NK-92 (cell line): ENCODE results near the gene TNN.
"Not testable (repeated sequence)": the region's sequence is repeated elsewhere in the genome, so short reads cannot be mapped to it uniquely, and the experiment has no call there.

ENCODE experiments used
- DNase-seq: peaks from one replicate; lab custom pipeline; 2025; ENCODE audit not compliant: unreplicated experiment; lab: John Stamatoyannopoulos, UW

TNN gene

GRCh38 chr1:175102166-175102565 lies 34.5 kb downstream of the TNN start:
- DNase-seq, result not testable (repeated sequence)

- DNase-seq, result not testable (repeated sequence)
These were observed 38.9 kb downstream of the TNN start for GRCh38 chr1:175106536-175106935.

- DNase-seq, result not testable (repeated sequence)
These were observed 40.7 kb downstream of the TNN start for GRCh38 chr1:175108331-175108820.

- no peak for DNase-seq
These were observed 47.4 kb downstream of the TNN start for GRCh38 chr1:175114996-175115395.

GRCh38 chr1:175116210-175116798 lies 48.7 kb downstream of the TNN start:
- DNase-seq, result no peak

GRCh38 chr1:175116903-175117302 lies 49.3 kb downstream of the TNN start:
- no peak for DNase-seq

- no peak for DNase-seq
These were observed 51.0 kb downstream of the TNN start for GRCh38 chr1:175118375-175119367.

- DNase-seq, result no peak
These were observed 52.9 kb downstream of the TNN start for GRCh38 chr1:175120511-175120910.

- no peak for DNase-seq
These were observed 57.2 kb downstream of the TNN start for GRCh38 chr1:175124861-175125260.

GRCh38 chr1:175126347-175126746 lies 58.7 kb downstream of the TNN start:
- DNase-seq, result no peak

- no peak for DNase-seq
These were observed 59.9 kb downstream of the TNN start for GRCh38 chr1:175127565-175127964.

GRCh38 chr1:175128523-175128922 lies 60.9 kb downstream of the TNN start:
- DNase-seq, result no peak

GRCh38 chr1:175129182-175129581 lies 61.5 kb downstream of the TNN start:
- DNase-seq, result no peak

GRCh38 chr1:175129644-175129996 lies 62.0 kb downstream of the TNN start:
- no peak for DNase-seq

- no peak for DNase-seq
These were observed 62.5 kb downstream of the TNN start for GRCh38 chr1:175129997-175130648.

GRCh38 chr1:175130649-175131045 lies 63.0 kb downstream of the TNN start:
- no peak for DNase-seq

- no peak for DNase-seq
These were observed 63.5 kb downstream of the TNN start for GRCh38 chr1:175131095-175131494.

- DNase-seq, result no peak
These were observed 64.8 kb downstream of the TNN start for GRCh38 chr1:175132436-175132835.

- DNase-seq, result no peak
These were observed 66.2 kb downstream of the TNN start for GRCh38 chr1:175133673-175134435.

- DNase-seq, result no peak
These were observed 66.9 kb downstream of the TNN start for GRCh38 chr1:175134500-175134899.

- DNase-seq, result no peak
These were observed 68.6 kb downstream of the TNN start for GRCh38 chr1:175136246-175136645.
